GM15510 (cell line): Measurements from ENCODE around the gene ANO10.
A peak's percentile ranks its signal among the peaks of the same experiment; 100 is the strongest.

Experiments
- POLR2A ChIP-seq: IDR thresholded peaks from 3 replicates; pipeline ENCODE4 v1.6.1; 2011; ENCODE audit warnings: borderline replicate concordance; ENCODE audit not compliant: insufficient read length; ENCODE audit errors: extremely low read depth

Gene ANO10

GRCh38 chr3:43621656-43622432, at the start of gene ANO10:
Gene ANO10, minus strand, starts transcription at chr3:43622011. Its CDS starts 16,159 bp downstream, at chr3:43605852.
- peak; percentile 46 for TF ChIP-seq POLR2A

- TF ChIP-seq POLR2A = no peak
These were observed 49.1 kb upstream of the ANO10 start for GRCh38 chr3:43670635-43671522.

GRCh38 chr3:43659250-43659880, 37.6 kb upstream of the ANO10 start:
- TF ChIP-seq POLR2A = no peak

- no peak for TF ChIP-seq POLR2A
These were observed 28.5 kb upstream of the ANO10 start for GRCh38 chr3:43650345-43650744.

GRCh38 chr3:43649365-43649968, 27.7 kb upstream of the ANO10 start:
- no peak for TF ChIP-seq POLR2A

GRCh38 chr3:43648957-43649356, 27.1 kb upstream of the ANO10 start:
- no peak for TF ChIP-seq POLR2A

- TF ChIP-seq POLR2A = no peak
These were observed 25.7 kb upstream of the ANO10 start for GRCh38 chr3:43647331-43648166.

GRCh38 chr3:43644443-43644842, 22.6 kb upstream of the ANO10 start:
- TF ChIP-seq POLR2A = no peak

- TF ChIP-seq POLR2A = no peak
These were observed 19.7 kb upstream of the ANO10 start for GRCh38 chr3:43641306-43642114.

- TF ChIP-seq POLR2A = no peak
These were observed 18.9 kb upstream of the ANO10 start for GRCh38 chr3:43640681-43641080.

GRCh38 chr3:43638594-43639447, 17.0 kb upstream of the ANO10 start:
- no peak for TF ChIP-seq POLR2A

GRCh38 chr3:43637702-43638101, 15.9 kb upstream of the ANO10 start:
- no peak for TF ChIP-seq POLR2A
